ENCODE results near the gene REL.

DNA sequence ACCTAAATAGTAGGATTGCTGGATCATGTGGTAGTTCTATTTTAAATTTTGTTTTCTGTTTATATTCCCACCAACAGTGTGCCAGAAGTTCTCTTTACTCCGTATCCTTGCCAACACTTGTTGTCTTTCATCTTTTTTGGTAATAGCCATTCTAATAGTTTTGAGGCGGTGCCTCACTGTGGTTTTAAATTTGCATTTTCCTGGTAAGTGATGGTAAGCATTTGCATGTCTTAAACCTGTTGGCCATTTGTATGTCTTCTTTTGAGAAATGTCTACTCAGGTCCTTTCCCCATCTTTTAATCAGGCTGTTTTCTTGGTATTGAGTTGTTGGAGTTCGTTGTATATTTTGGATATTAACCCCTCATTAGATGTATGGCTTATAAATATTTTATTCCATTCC lies 51.6 kb downstream of the REL start:
- TF ChIP-seq EZH2 (IDR thresholded peaks at IDR 0.05; ENCODE audit: borderline replicate concordance, low read depth, low read length, severe bottlenecking) = no peak
- TF ChIP-seq, protein P1, sequence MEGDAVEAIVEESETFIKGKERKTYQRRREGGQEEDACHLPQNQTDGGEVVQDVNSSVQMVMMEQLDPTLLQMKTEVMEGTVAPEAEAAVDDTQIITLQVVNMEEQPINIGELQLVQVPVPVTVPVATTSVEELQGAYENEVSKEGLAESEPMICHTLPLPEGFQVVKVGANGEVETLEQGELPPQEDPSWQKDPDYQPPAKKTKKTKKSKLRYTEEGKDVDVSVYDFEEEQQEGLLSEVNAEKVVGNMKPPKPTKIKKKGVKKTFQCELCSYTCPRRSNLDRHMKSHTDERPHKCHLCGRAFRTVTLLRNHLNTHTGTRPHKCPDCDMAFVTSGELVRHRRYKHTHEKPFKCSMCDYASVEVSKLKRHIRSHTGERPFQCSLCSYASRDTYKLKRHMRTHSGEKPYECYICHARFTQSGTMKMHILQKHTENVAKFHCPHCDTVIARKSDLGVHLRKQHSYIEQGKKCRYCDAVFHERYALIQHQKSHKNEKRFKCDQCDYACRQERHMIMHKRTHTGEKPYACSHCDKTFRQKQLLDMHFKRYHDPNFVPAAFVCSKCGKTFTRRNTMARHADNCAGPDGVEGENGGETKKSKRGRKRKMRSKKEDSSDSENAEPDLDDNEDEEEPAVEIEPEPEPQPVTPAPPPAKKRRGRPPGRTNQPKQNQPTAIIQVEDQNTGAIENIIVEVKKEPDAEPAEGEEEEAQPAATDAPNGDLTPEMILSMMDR (IDR thresholded peaks at IDR 0.05; ENCODE audit: borderline replicate concordance, extremely low read depth, low read length, poor library complexity, severe bottlenecking) = no peak

Measured in DND-41 (cell line).